ENCODE results near the gene MATCAP1.

DNA sequence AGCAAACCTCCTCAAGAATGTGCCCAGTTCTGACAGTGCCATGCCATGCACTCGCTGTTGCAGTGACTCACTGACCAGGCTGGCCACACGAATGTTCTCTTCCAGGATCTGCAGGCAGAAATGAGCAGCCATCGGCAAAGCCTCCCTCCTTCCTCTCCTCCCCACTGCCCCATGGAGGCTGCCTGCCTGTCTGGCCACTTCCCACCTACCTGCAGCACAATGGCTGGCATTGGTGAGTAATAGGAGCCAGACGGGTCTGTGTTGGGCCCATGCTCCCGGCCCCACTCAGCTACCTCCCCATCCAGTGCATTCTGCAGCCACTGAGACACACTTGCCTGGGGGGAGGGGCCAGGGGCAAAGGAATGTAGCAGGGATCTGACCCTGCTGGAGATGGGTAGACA is 2.8 kb upstream of the MATCAP1 start:
- TF ChIP-seq, protein P1, sequence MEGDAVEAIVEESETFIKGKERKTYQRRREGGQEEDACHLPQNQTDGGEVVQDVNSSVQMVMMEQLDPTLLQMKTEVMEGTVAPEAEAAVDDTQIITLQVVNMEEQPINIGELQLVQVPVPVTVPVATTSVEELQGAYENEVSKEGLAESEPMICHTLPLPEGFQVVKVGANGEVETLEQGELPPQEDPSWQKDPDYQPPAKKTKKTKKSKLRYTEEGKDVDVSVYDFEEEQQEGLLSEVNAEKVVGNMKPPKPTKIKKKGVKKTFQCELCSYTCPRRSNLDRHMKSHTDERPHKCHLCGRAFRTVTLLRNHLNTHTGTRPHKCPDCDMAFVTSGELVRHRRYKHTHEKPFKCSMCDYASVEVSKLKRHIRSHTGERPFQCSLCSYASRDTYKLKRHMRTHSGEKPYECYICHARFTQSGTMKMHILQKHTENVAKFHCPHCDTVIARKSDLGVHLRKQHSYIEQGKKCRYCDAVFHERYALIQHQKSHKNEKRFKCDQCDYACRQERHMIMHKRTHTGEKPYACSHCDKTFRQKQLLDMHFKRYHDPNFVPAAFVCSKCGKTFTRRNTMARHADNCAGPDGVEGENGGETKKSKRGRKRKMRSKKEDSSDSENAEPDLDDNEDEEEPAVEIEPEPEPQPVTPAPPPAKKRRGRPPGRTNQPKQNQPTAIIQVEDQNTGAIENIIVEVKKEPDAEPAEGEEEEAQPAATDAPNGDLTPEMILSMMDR (IDR thresholded peaks at IDR 0.05 in 2 of 3, conservative IDR thresholded peaks at IDR 0.05 in 1 of 3; ENCODE audit: control insufficient read depth in 2 of 3, extremely low read depth in 1 of 3, insufficient read depth in 1 of 3, low read depth in 3 of 3, low read length in 3 of 3), result no peak
- TF ChIP-seq, protein P2, sequence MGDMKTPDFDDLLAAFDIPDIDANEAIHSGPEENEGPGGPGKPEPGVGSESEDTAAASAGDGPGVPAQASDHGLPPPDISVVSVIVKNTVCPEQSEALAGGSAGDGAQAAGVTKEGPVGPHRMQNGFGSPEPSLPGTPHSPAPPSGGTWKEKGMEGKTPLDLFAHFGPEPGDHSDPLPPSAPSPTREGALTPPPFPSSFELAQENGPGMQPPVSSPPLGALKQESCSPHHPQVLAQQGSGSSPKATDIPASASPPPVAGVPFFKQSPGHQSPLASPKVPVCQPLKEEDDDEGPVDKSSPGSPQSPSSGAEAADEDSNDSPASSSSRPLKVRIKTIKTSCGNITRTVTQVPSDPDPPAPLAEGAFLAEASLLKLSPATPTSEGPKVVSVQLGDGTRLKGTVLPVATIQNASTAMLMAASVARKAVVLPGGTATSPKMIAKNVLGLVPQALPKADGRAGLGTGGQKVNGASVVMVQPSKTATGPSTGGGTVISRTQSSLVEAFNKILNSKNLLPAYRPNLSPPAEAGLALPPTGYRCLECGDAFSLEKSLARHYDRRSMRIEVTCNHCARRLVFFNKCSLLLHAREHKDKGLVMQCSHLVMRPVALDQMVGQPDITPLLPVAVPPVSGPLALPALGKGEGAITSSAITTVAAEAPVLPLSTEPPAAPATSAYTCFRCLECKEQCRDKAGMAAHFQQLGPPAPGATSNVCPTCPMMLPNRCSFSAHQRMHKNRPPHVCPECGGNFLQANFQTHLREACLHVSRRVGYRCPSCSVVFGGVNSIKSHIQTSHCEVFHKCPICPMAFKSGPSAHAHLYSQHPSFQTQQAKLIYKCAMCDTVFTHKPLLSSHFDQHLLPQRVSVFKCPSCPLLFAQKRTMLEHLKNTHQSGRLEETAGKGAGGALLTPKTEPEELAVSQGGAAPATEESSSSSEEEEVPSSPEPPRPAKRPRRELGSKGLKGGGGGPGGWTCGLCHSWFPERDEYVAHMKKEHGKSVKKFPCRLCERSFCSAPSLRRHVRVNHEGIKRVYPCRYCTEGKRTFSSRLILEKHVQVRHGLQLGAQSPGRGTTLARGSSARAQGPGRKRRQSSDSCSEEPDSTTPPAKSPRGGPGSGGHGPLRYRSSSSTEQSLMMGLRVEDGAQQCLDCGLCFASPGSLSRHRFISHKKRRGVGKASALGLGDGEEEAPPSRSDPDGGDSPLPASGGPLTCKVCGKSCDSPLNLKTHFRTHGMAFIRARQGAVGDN (IDR thresholded peaks at IDR 0.05), result no peak
- no peak for TF ChIP-seq FOS (IDR thresholded peaks at IDR 0.05; ENCODE audit: borderline replicate concordance, extremely low read depth, insufficient read length)
- no peak for TF ChIP-seq BHLHE40 (IDR thresholded peaks at IDR 0.05; ENCODE audit: borderline replicate concordance in 1 of 2, low read depth in 2 of 2, low read length in 1 of 2)
